C1 segment of cervical spinal cord (tissue), 14 donors: ENCODE results near the gene POC1B.
A peak's percentile ranks its signal among the peaks of the same experiment; 100 is the strongest.

ENCODE experiments used
- DNase-seq, 14 donors: peaks; one replicate each; lab custom pipeline; 2025; lab: John Stamatoyannopoulos, UW

The POC1B gene

DNA sequence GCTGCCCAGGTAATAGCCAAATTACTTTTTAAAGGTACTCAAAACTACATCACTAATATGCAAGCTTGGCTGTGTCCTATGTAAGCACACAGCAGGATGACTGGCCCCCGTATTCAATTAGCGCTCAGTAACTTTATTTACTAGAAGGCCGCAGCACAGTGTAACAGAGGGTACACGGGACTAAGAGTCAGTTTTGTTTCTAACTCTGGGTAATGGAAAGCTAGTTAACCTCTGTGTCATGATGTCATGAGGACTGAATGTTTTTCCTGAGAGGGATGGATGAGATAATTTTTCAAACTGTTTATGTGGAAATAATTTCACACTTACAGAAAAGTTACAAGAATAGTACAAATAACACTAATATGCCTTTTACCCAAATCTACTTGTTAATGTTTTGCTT, 28.4 kb downstream of the POC1B start:
- no peak for DNase-seq

DNA sequence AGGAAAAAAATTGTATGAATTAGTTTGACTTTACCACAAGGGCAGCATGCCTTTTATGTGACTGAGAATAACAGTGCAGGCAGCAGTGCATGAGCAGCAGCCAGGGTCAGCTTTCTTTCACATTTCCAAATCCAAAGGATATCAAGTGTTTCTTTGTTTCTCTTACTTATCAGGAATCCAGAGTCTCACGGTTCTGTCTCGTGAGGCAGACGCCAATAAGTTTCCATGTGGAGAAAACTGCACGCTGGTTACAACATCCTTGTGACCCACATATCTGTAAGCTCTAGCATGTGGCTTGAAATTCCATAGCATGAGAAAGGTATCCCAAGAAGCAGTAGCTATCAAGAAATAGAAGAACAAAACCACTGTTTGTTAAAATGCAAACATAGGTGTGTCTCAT, 28.8 kb downstream of the POC1B start:
- DNase-seq: no peak

- no peak for DNase-seq
Observed at GRCh38 chr12:89494411-89495231, 31.2 kb downstream of the POC1B start.

GRCh38 chr12:89493670-89494302, 32.1 kb downstream of the POC1B start:
- DNase-seq: no peak

GRCh38 chr12:89492883-89493282, 33.0 kb downstream of the POC1B start:
- DNase-seq: no peak

DNA sequence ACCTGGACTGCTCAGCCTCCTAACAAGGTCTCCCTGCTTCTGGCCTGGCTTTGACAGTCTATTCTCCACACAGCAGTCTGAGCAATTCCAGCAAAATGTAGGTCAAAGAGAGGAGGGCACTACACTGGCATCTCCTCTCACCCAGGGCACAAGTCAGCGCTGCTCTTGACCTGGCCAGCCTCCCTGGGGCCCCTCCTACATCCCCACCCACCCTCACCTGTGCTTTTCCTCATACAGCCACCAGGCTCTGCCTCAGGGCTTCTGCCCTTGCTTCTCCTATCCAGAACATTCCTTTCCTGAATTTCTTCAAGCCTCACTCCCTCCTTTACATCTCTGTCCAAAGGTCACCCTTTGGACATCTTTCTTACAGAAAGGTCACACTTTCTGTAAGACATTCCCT, 34.9 kb downstream of the POC1B start:
- no peak for DNase-seq

GRCh38 chr12:89486264-89486663, 39.6 kb downstream of the POC1B start:
- DNase-seq: no peak

GRCh38 chr12:89484470-89484869, 41.4 kb downstream of the POC1B start:
- no peak for DNase-seq

- peak in 2 of 14 donors; percentile 21 to 40 for DNase-seq
Observed at GRCh38 chr12:89481213-89481914, 44.5 kb downstream of the POC1B start.

DNA sequence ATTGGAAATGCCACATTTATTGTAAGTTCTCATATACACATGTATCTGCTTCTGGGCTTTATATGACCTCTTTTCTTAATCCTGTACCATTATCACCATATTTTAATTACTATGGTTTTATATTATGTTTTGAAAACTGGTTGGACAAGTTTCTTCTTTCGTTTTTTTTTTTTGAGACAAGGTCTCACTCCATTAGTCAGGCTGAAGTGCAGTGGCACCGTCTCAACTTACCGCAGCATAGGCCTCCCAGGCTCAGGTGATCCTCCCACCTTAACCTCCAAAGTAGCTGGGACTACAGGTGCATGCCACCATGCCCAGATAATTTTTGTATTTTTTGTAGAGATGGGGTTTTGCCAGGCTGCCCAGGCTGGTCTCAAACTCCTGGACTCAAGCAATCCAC, 45.9 kb downstream of the POC1B start:
- DNase-seq: no peak

GRCh38 chr12:89477633-89478279, 48.1 kb downstream of the POC1B start:
- DNase-seq: no peak

- DNase-seq: no peak
Observed at GRCh38 chr12:89476904-89477595, 48.8 kb downstream of the POC1B start.

DNA sequence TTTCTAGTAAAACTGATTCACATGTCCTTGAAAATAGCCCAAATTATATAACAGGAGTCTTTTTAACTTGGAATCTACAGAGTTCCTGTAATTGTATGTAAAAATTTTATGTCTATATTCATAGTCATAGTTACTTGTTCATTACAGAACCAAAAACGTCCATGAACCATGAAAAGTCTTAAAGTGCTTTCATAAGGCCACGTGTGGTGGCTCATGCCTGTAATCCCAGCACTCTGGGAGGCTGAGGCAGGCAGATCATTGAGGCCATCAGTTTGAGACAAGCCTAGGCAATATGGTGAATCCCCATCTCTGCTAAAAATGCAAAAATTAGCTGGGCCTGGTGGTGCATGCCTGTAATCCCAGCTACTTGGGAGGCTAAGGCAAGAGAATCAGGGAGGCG, 49.6 kb downstream of the POC1B start:
- no peak for DNase-seq

DNA sequence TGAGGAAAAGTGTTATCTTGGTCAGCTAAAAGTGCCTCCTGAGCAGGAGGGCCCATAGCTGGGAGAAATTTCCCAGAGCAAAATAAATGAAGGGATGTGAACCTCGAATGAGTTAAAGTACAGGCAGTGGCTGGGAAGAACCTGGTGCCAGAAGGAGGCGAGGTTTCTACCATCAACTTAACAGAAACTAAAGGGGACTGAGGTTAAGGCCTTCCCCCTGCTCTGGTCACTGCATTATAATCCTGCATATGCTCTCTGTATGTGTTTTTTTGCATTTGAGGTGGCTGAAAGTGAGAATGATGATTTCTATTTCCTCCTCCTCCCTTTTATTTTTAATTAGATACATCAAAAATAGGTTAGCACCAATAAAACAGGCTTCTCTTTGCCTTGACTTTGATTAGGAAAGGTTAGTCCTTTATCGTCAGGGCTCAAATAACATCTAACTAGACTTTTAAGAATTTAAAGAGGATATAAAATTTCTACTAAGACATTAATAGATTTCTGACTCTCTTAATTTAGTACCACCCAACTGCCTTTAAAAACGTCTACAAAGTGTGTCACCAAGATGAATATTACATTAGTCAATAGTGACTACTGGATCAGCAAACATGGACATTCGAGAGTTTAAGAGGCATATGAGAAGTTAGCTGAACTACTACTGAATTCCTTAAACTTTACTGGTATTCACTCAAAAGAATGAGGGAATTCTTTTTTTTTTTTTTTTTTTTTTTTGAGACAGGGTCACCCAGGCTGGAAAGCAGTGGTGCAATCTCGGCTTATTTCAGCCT, 50.5 kb downstream of the POC1B start:
- no peak for DNase-seq

DNA sequence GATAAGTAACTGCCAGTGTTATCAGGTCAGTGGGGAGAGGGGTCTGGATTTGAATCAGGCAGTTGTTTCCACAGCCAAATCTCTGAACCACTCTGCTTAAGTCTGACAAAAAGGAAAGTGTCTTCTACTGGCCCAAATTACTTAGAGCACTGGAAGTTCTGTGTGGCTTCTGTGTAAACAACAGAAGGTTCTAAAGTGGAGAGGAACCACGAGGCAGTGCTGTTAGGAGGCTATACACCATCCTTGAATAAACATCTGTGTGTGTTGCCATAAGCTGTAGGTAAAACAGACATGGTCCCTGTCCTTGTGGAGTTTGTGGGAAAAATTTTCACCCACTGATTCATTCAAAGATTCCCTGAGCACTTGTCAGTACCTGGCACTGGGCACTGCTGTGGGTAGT, 51.2 kb downstream of the POC1B start:
- no peak for DNase-seq

- peak in 1 of 14 donors; percentile 11 for DNase-seq
Observed at GRCh38 chr12:89472508-89472907, 53.3 kb downstream of the POC1B start.

DNA sequence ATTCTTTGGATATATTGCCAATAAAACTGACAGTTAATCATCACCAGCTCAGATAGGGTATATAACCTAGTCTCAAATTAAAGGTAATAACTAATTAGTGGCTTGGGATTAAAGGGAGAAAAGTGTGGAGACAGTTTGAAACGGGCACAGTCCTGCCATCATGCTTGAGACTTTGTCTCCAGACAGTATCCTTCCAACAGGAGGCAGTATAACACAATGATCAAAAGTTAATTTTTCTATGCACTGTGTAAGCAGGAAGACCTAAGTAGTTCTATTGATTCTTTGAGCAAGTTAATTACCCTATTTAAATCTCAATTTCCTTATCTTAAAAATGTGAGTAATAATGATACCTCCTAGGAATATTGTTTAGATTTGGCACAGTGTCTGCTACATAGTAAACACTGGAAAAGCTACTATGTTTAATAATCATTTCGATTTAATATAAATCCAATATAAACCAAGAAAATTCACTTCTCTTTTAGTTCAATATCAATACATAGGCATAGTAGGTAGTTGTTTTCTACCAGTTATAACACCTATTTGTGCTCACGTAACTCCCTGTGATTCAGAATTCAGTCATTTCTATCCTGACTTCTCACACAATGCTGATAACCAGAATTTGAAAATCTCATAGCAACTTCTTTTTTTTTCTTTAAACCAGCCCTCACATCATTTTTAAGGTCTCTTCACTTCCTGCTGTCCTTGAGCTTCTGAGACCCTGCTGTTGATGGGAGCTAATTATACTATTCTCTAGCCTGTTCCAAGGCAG, 54.9 kb downstream of the POC1B start:
- DNase-seq: no peak

GRCh38 chr12:89469361-89469760, 56.5 kb downstream of the POC1B start:
- DNase-seq: no peak

GRCh38 chr12:89468648-89469326, 57.1 kb downstream of the POC1B start:
- no peak for DNase-seq
